ENCODE data around the gene TRIM9.

The TRIM9 gene

GRCh38 chr14:51084962-51085361, 9.9 kb downstream of the TRIM9 start:
- no peak for TF ChIP-seq CTCF (conservative IDR thresholded peaks at IDR 0.05; ENCODE audit: control insufficient read depth, insufficient read depth, low read depth, low read length)
- DNase-seq (ENCODE audit: low read depth), result no peak
- H3K4me3 ChIP-seq (ENCODE audit: control insufficient read depth, low read depth, low read length), result no peak overlapping the region

GRCh38 chr14:51084507-51084906, 10.4 kb downstream of the TRIM9 start:
- TF ChIP-seq CTCF (conservative IDR thresholded peaks at IDR 0.05; ENCODE audit: control insufficient read depth, insufficient read depth, low read depth, low read length), result no peak
- no peak overlapping the region for H3K4me3 ChIP-seq (ENCODE audit: control insufficient read depth, low read depth, low read length)
- DNase-seq (ENCODE audit: low read depth), result no peak

GRCh38 chr14:51082349-51082748, 12.6 kb downstream of the TRIM9 start:
- peak; percentile 78 for DNase-seq (ENCODE audit: low read depth)
- TF ChIP-seq CTCF (conservative IDR thresholded peaks at IDR 0.05; ENCODE audit: control insufficient read depth, insufficient read depth, low read depth, low read length), result no peak
- H3K4me3 ChIP-seq (ENCODE audit: control insufficient read depth, low read depth, low read length), result no peak overlapping the region

GRCh38 chr14:51081712-51082111, 13.2 kb downstream of the TRIM9 start:
- no peak overlapping the region for H3K4me3 ChIP-seq (ENCODE audit: control insufficient read depth, low read depth, low read length)
- no peak for TF ChIP-seq CTCF (conservative IDR thresholded peaks at IDR 0.05; ENCODE audit: control insufficient read depth, insufficient read depth, low read depth, low read length)
- no peak for DNase-seq (ENCODE audit: low read depth)

DNA sequence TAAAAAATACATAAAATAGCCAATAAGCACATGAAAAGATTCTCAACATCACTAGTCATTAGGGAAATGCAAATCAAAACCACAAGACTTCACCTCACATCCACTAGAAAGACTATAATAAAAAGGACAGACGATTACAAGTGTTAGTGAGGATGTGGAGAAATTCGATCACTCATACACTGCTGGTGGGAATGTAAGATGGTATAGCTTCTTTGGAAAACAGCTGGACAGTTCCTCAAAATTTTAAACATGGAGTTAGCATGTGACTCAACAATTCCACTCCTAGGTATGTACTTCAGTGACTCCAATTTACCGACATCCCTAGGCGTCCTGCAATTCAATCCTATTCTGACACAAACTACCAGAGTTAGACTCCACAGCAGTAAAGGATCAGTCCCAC, 13.7 kb downstream of the TRIM9 start:
- no peak for DNase-seq (ENCODE audit: low read depth)
- TF ChIP-seq CTCF (conservative IDR thresholded peaks at IDR 0.05; ENCODE audit: control insufficient read depth, insufficient read depth, low read depth, low read length), result no peak
- no peak overlapping the region for H3K4me3 ChIP-seq (ENCODE audit: control insufficient read depth, low read depth, low read length)

GRCh38 chr14:51080645-51081044, 14.3 kb downstream of the TRIM9 start:
- DNase-seq (ENCODE audit: low read depth), result no peak
- H3K4me3 ChIP-seq (ENCODE audit: control insufficient read depth, low read depth, low read length), result no peak overlapping the region
- no peak for TF ChIP-seq CTCF (conservative IDR thresholded peaks at IDR 0.05; ENCODE audit: control insufficient read depth, insufficient read depth, low read depth, low read length)

DNA sequence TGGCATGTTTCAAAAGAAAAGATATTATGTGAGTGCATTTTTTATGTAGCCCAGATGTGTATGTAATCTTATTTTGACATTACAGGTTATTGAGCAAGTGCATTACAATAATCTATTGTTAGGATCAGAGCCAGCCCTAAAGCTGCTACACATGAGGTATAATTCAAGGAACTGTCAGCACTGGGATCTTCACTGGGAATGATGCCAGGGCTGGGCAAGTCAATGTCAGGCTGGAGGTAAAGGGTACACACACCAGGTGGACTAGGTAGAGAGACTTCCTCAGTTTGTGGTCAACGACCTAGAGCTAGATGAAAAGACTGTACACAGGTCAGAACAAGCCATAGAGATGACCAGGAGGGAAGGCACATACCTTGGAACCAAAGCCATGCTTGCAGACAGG, 15.4 kb downstream of the TRIM9 start:
- peak; percentile 40 for DNase-seq (ENCODE audit: low read depth)

More for the DNA sequence above, 15.4 kb downstream of the TRIM9 start:
- no peak for TF ChIP-seq CTCF (conservative IDR thresholded peaks at IDR 0.05; ENCODE audit: control insufficient read depth, insufficient read depth, low read depth, low read length)
- no peak overlapping the region for H3K4me3 ChIP-seq (ENCODE audit: control insufficient read depth, low read depth, low read length)
